Endothelial cell of umbilical vein (primary cell): ENCODE results near the gene TADA2B. TPM values are rescaled to one million over a fixed set of nuclear protein-coding genes. Genes with fewer than 3 reads are reported as not detected.

ENCODE experiments used
- Bru-seq: library from RNA; stranded (reverse); fragments of 400-500 nt; gene quantifications from one replicate; lab custom pipeline; 2021; lab: Mats Ljungman, UMichigan
- BruChase-seq, 2 experiments: library from RNA; stranded (reverse); fragments of 400-500 nt; gene quantifications; one replicate each; lab custom pipeline; 2021; lab: Mats Ljungman, UMichigan
- BruUV-seq: library from RNA; stranded (reverse); fragments of 400-500 nt; replicated peaks from 2 replicates; lab custom pipeline; 2021; lab: Mats Ljungman, UMichigan
- CTCF ChIA-PET: fragments of 300-600, 350-600 bp; sonication (Branson Sonifier 250); formaldehyde crosslinking; loops from one replicate; lab custom pipeline; 2021; ENCODE audit warnings: antibody characterized with exemption, inconsistent platforms; lab: Charles Lee
- POLR2A ChIA-PET: fragments of 300-600, 350-600 bp; sonication (Branson Sonifier 250); formaldehyde crosslinking; loops from one replicate; lab custom pipeline; 2021; ENCODE audit warnings: antibody characterized with exemption, inconsistent platforms; lab: Charles Lee
- DNase-seq: peaks from one replicate; pipeline ENCODE4 v3.0.0-alpha.2; 2011; ENCODE audit warnings: low read depth, low spot score
- FAIRE-seq: peaks from 2 replicates; lab custom pipeline; 2011; peaks lifted over from hg19 to GRCh38; lab: Jason Lieb, UNC
- H2AFZ ChIP-seq: 2 replicates; pipeline ENCODE4 v1.6.0; 2012; ENCODE audit warnings: low read depth, low read length, control low read depth, inconsistent platforms
- H3K27ac ChIP-seq: 2 replicates; pipeline ENCODE4 v1.5.1; 2011; ENCODE audit warnings: low read depth, mild to moderate bottlenecking, control low read depth, low read length, moderate library complexity; ENCODE audit not compliant: insufficient read depth
- H3K27me3 ChIP-seq, 2 experiments: 2 replicates each; pipeline versions ENCODE4 v1.6.0 to v1.6.1; 2011; ENCODE audit warnings: low read length in 2 of 2, mixed read lengths in 1 of 2; ENCODE audit not compliant: control insufficient read depth in 2 of 2, insufficient read depth in 2 of 2
- H3K36me3 ChIP-seq, 2 experiments: 2 replicates in 1 of 2; 3 replicates in 1 of 2; pipeline ENCODE4 v1.5.1; 2011; ENCODE audit warnings: low read length in 2 of 2, mild to moderate bottlenecking in 1 of 2, moderate library complexity in 1 of 2; ENCODE audit not compliant: control insufficient read depth in 2 of 2, insufficient read depth in 2 of 2; ENCODE audit errors: extremely low read depth in 1 of 2
- H3K4me1 ChIP-seq: 3 replicates; pipeline ENCODE4 v1.5.1; 2011; ENCODE audit warnings: mild to moderate bottlenecking, low read length; ENCODE audit not compliant: control insufficient read depth, insufficient read depth; ENCODE audit errors: extremely low read depth
- H3K4me2 ChIP-seq: 2 replicates; pipeline ENCODE4 v1.6.1; 2011; ENCODE audit warnings: low read length, control low read depth, mixed read lengths; ENCODE audit not compliant: insufficient read depth
- H3K4me3 ChIP-seq, 3 experiments: fragments of 200-600 bp in 1 of 3; sonication (generic), shearing (Covaris generic) in 1 of 3; replicated peaks in 1 of 3; 2 replicates each; pipeline ENCODE4 v1.5.1; 2011 to 2016; ENCODE audit warnings: control low read depth in 3 of 3, low read length in 3 of 3, mild to moderate bottlenecking in 2 of 3, inconsistent platforms in 1 of 3, low read depth in 1 of 3, moderate library complexity in 1 of 3; ENCODE audit not compliant: insufficient read depth in 1 of 3
- H3K79me2 ChIP-seq: 2 replicates; pipeline ENCODE4 v1.6.0; 2012; ENCODE audit warnings: low read length, inconsistent platforms; ENCODE audit not compliant: control insufficient read depth, insufficient read depth
- H3K9ac ChIP-seq: replicated peaks from 2 replicates; pipeline ENCODE3; 2011; ENCODE audit warnings: low read length, control low read depth; ENCODE audit not compliant: insufficient read depth; ENCODE audit errors: extremely low read depth
- H3K9me1 ChIP-seq: replicated peaks from 3 replicates; pipeline ENCODE4 v1.6.0; 2011; ENCODE audit warnings: mild to moderate bottlenecking, low read length; ENCODE audit not compliant: control insufficient read depth, insufficient read depth; ENCODE audit errors: extremely low read depth
- H3K9me3 ChIP-seq: replicated peaks from 2 replicates; pipeline ENCODE4 v1.5.1; 2012; ENCODE audit warnings: low read length, inconsistent platforms; ENCODE audit not compliant: control insufficient read depth, insufficient read depth
- H4K20me1 ChIP-seq: replicated peaks from 2 replicates; pipeline ENCODE3; 2011; ENCODE audit warnings: mild to moderate bottlenecking, low read length; ENCODE audit not compliant: control insufficient read depth, insufficient read depth; ENCODE audit errors: extremely low read depth
- CTCF ChIP-seq, 2 donors: IDR thresholded peaks; 1 replicate in 1 of 2; 2 replicates in 1 of 2; pipeline ENCODE4 v1.5.1; 2011; ENCODE audit warnings: low read length in 2 of 2, mild to moderate bottlenecking in 2 of 2, moderate library complexity in 2 of 2, control low read depth in 1 of 2, inconsistent platforms in 1 of 2, low read depth in 1 of 2; ENCODE audit not compliant: insufficient read depth in 1 of 2; ENCODE audit errors: extremely low read depth in 1 of 2
- POLR2AphosphoS5 ChIP-seq: IDR thresholded peaks from 2 replicates; pipeline ENCODE4 v1.6.1; 2012; ENCODE audit warnings: low read depth, mild to moderate bottlenecking, control low read depth, low read length, moderate library complexity; ENCODE audit not compliant: insufficient read depth
- dilution Hi-C: fragments of 300-500 bp; cut with MboI; formaldehyde crosslinking; loops from one replicate; pipeline ENCODE4 v1.15.0; 2019; ENCODE audit warnings: low sequenced_read_pairs; ENCODE audit not compliant: extremely low pct_ligation_motif_present
- intact Hi-C: fragments of 100-400 bp; cut with micrococcal nuclease; formaldehyde crosslinking; loops from one replicate; pipeline ENCODE4 v1.10.0; 2022
- long read RNA-seq: library from polyadenylated mRNA; stranded (forward); transcript quantifications from one replicate; pipeline ENCODE4 v2.0.0, GENCODE V29; 2021
- polyA minus RNA-seq, 3 experiments: library from RNA; depleted of rRNA, polyadenylated mRNA; stranded (reverse); fragments of >200 nt; gene quantifications; 1 replicate in 1 of 3; 2 replicates in 2 of 3; pipeline ENCODE4 v1.2.3, GENCODE V29; 2011
- polyA plus RNA-seq, 4 experiments: library from polyadenylated mRNA; depleted of rRNA in 3 of 4; stranded (reverse) in 3 of 4; unstranded in 1 of 4; fragments of >200 nt; gene quantifications; 2 replicates each; pipeline versions ENCODE4 v1.2.1 to v1.2.3, GENCODE V29; 2011 to 2012; ENCODE audit warnings: missing spikeins in 1 of 4
- total RNA-seq: library from RNA; stranded (reverse); gene quantifications from 2 replicates; pipeline ENCODE4 v1.2.3, GENCODE V29; 2021

Gene TADA2B, protein sequence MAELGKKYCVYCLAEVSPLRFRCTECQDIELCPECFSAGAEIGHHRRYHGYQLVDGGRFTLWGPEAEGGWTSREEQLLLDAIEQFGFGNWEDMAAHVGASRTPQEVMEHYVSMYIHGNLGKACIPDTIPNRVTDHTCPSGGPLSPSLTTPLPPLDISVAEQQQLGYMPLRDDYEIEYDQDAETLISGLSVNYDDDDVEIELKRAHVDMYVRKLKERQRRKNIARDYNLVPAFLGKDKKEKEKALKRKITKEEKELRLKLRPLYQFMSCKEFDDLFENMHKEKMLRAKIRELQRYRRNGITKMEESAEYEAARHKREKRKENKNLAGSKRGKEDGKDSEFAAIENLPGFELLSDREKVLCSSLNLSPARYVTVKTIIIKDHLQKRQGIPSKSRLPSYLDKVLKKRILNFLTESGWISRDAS
- total RNA-seq: 11.5 and 12.3 TPM in 2 replicates
- polyA plus RNA-seq: 5.0 and 5.5 TPM in 2 replicates
- 4.9 and 5.4 TPM in 2 replicates for polyA plus RNA-seq (2011; cell fraction: cytosol; rRNA removed)
- 4.7 and 5.0 TPM in 2 replicates for polyA plus RNA-seq (2011; cell fraction: nucleus; rRNA removed)
- 8.8 and 9.2 TPM in 2 replicates for polyA plus RNA-seq (2012)
- polyA minus RNA-seq: 7.7 and 9.0 TPM in 2 replicates
- 5.0 TPM for polyA minus RNA-seq (2011; cell fraction: cytosol; rRNA and poly(A)+ RNA removed)
- polyA minus RNA-seq (2011; cell fraction: nucleus; rRNA and poly(A)+ RNA removed): 4.2 and 4.7 TPM in 2 replicates
- percentile 61 among the genes with signal in this experiment for Bru-seq, nascent RNA
- BruChase-seq, experiment 1, labeled RNA remaining after a 6-hour chase: percentile 66 among the genes with signal in this experiment
- percentile 76 among the genes with signal in this experiment for BruChase-seq, experiment 2, labeled RNA remaining after a 2-hour chase
- long read RNA-seq, full-length matches to known transcripts: 30 of 37 reads
- long read RNA-seq, partial matches to known transcripts: 0 of 37 reads
- long read RNA-seq, other reads (novel, unspliced or antisense): 7 of 37 reads

- peaks cover 41% of the 10 kb centered on the region for H3K79me2 ChIP-seq
- H3K4me1 ChIP-seq: peaks cover 17% of the 10 kb centered on the region
- FAIRE-seq (peak; percentile 62), DNase-seq (peak; percentile 70)
- CTCF ChIA-PET: interaction anchor here (0.7 to 4.6 kb wide), 13 partner anchors 8 to 138 kb away, joined by 3 to 41 read pairs (median 7); partner anchors contain the start of gene GRPEL1
- POLR2A ChIA-PET: interaction anchor here (0.8 to 1.3 kb wide), 4 partner anchors 11 to 57 kb away, joined by 3 to 10 read pairs (median 3); partner anchors contain the start of gene GRPEL1
- peak within 1 kb of the TSS; percentile 97 for H2AFZ ChIP-seq
- intact Hi-C loops (loop anchor here (1.0 to 10.0 kb wide), 5 partner anchors 12 to 259 kb away; partner anchors contain the start of genes GRPEL1, KIAA0232 and TBC1D14), dilution Hi-C loops (no loop called here)
- H3K36me3 ChIP-seq: no peaks in the 10 kb centered on the region
- H4K20me1 ChIP-seq: no peaks in the 10 kb centered on the region
- H3K27ac ChIP-seq: peak within 1 kb of the TSS; percentile 68
- no TSS peak for BruUV-seq
- H3K9ac ChIP-seq: peak within 1 kb of the TSS; percentile 81
- TF ChIP-seq CTCF (IDR thresholded peaks at IDR 0.05; ENCODE audit: extremely low read depth in 1 of 2, insufficient read depth in 1 of 2, low read depth in 1 of 2, low read length in 2 of 2) (peak in 1 of 2 donors; percentile 8), POLR2AphosphoS5 (no peak)
- H3K9me1 ChIP-seq: no peaks in the 10 kb centered on the region
- H3K9me3 ChIP-seq: no peaks in the 10 kb centered on the region
- H3K4me2 ChIP-seq: peak within 1 kb of the TSS; percentile 68
- H3K27me3 ChIP-seq: no peaks in the 10 kb centered on the region
- peak within 1 kb of the TSS; percentile 69 to 91 (median 75) for H3K4me3 ChIP-seq
Observed at GRCh38 chr4:7043284-7044136, at the start of gene TADA2B. Gene TADA2B, plus strand, starts transcription at chr4:7043372. Its CDS starts 208 bp downstream, at chr4:7043580.
